GM21367 (cell line): Measurements from ENCODE around the gene EMID1.

Experiments used
- ATAC-seq: cut with Tn5 transposase; IDR thresholded peaks from one replicate; pipeline ENCODE4 v1.9.1; 2021; ENCODE audit not compliant: unreplicated experiment

The EMID1 gene

DNA sequence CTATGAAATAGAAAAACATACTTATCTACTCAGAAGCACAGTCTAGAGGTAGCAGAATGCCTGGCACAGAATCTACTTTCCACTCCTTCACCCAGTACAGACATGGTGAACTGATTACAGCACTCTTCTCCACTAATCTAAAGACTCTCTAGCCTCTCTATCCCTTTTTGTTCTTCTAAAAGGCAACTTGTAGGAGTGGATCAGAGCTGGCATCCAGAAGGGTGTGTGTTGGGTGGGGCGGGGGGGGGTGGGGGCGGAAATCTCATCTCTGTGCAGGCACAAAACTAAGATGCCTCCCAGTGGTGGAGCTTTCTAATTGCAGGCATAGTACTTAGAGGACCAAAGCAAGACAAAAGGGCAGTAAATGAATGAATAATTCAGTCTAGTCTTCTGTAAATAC, 11.5 kb upstream of the EMID1 start:
- no peak for ATAC-seq

DNA sequence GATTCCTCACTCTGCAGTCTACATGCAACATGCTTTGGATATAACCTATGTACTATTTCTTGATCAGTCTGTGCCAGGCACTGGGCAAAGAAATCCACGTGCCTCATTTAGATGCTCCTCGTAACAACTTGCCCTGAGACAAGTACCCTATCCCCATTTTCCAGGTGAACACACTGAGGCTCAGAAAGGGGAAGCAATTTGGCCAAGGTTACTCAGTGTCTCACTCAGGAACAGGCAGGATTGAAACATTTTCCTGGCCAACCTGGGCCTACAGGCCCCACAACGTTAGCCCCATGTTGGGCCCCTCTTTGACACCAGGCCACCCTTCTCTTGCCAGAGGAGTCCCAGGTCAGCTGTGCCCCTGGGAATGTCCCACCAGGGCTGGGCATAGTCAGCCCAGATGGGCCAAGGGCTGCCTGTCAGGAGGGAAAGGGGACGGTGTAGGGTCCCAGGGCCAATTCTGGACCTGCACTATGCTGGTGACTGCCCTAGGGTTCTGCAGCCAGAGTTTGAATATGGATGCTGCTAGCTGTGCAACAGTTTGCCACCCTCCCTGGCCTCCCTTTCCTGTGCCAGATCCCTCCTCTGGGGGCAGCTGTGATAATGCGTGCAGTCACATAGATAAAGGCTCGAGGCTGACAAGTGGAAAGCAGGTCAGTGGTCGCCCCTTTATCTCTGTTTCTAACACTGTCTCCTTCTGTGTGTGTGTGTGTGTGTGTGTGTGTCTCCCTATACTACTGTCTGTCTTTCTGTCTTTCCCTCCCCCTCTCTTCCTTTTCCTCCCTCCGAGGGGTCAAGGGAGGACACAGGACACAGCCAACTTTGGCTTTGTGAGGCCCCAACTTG, 10.4 kb upstream of the EMID1 start:
- no peak for ATAC-seq

DNA sequence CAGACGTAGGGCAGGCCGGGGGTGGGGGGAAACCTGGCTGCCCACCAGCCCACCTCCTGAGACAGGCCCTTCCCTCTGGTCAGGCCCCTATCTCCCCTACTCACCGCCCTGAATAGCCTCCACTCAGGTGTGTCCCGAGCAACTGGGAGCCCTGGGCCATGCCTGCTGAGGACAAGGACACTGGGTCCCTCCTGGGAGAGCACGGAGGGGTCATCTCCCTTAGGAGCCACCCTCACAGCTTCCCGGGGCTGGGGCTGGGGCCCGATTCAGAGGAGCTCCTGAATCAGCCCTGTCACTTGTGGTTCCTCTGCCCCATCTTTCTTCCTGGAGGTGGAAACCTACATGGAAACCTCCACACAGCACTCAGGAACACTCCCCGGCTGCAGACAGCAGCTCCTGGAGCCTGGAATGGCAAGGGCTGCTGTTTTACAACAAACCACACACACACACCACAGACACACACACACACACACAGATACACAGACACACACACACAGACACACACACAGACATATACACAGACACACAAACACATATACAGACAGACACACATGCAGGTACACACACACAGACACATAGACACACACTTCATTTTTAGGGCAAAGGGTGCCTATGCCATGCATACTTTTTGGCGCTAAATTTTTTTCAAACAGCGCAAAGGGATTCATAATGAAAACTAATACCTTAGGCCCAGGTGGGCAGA, 9.6 kb upstream of the EMID1 start:
- ATAC-seq = no peak

DNA sequence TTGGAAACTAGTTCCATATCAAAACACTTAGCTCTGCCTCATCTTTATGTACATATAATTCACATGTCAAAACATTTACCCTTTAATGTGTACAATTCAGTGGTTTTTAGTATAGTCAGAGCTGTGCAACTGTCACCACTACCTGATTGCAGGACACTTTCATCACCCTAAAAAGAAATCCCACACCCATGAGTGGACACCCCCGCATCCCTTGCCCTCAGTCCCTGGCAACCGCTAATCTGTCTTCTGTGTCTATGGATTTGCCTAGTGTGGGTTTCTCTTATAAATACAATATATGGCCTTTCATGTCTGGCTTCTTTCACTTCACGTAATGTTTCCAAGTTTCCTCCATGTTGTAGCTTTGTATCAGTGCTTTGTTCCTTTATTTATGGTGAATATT, 8.6 kb upstream of the EMID1 start:
- no peak for ATAC-seq

DNA sequence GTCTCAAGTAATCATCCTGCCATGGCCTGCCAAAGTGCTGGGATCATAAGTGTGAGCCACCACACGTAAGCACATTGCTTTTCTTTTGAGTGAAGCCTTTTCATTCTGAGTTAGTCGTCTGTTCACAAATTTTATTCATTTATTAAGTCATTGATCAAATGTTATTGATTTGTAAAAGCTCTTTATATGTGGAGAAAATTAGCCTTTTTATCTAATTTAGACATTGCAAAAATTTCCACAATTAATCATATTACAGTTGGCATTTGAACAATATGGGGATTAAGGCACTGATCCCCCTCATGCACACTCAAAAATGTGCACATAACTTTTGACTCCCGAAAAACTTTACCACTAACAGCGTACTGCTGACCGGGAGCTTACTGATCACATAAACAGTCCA, 7.5 kb upstream of the EMID1 start:
- no peak for ATAC-seq

DNA sequence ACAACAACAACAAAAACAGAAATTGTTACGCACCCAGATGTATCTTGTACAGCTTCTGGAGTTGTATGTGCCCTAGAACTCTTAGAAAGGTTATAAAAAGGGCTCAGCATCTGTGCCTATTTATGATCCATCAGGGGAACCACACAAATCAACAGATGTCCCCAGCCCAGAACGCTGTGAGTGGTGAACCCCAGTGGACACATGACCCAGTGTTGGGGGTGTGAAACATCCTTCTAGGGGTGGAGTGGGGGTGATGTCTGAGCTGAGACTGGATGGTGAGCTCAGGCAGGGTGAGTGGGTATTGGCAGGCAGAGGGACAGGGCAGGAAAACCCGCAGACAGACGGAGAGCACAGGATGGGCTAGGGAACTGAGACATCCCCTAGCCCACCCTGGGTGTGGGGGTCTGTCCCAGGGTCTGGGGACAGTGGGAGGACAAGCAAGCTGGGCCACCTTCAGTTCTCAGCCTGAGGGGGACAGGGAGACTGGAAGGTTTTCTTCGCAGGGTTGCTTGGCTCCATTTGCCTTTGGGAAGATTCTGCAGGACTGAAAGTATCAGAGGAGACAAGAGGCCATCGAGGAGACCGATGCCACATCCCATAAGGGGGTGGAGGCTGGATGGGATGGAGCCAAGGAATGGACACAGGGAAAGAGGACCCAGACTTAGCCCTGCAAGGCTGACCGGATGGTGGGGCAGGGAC, 5.8 kb upstream of the EMID1 start:
- no peak for ATAC-seq

DNA sequence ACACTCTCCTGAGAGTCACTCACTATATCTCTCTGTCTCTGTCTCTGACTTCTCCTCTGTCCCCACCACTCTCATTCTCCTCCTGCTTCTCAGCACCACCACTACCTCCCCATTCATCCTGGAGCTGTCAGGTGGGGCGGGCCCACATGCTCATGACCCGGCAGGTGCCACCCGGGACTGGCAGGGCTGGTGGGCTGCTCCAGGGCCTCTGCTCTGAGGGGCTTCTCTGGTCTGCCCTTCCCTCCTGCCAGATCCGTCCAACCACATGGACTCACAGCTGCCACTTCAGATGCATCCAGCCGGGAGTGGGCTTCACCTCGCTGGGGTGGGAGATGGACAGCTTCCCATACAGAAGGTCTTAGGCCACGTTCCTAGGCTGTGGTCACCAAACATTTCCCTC, 4.8 kb upstream of the EMID1 start:
- ATAC-seq = no peak

DNA sequence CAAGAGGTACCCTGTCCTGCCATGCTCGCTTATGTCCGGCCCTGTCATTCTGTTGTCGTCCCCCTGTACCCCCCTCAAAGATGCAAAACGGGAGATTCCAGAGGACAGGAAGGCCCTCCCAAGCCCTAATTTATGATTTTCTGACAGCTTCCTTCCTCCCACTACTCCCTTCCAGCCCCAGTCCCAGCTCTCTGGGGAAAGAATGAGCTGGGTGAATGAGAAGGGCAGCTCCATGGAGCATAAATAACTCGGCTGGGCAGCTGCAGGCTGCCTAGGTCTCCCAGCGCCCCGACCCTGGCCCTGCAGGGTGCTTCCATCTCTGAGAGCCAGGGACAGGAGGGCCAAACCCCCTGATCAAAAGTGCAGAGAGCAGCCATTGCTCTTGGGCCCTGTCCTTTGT, 3.9 kb upstream of the EMID1 start:
- no peak for ATAC-seq

DNA sequence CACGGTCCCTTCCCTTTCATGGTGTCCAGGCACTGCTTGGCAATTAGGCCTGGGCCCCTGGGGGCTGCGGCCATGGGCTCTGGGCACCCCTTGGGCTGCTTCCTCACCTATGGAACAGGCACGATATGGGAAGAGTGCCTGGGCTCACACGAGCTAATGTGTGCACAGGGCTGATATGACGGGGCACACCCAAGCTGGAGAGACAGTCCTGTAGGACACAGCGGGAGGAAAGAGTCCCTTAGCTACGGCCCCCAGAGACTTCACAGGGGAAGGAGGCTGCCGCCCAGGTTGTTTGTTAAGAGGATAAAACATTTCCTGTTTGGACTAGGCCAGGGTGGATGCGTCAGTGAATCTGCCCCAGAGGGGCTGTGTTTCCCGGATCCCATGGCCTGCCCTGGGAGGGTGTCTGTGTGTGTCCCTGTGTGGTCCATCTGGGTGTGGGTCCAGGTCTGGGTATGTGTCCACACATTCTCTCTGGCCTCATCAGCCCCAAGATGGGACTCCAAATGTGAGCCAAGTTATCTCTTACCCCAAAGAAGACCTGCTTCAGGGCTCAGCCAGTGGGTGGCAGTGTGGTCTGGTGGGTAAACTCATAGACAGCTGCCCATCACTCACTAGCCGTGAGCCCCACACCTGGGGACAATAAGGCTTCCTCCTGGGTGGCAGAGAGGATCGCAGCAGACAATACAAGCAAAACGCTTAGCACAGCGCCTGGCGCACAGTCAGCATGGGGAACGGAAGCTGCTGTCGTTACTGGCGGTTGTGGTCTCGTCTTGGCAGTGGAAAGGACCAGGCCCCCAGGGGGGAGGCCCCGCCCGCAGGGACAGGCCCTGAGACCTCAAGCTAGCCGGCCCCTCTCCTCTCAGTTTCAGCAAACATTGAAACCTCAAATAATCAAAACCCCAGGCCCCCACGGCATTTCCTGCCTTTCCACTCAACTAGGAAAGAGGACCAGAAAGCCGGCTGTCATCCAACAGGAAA, 3.2 kb upstream of the EMID1 start:
- ATAC-seq = peak; percentile 57

DNA sequence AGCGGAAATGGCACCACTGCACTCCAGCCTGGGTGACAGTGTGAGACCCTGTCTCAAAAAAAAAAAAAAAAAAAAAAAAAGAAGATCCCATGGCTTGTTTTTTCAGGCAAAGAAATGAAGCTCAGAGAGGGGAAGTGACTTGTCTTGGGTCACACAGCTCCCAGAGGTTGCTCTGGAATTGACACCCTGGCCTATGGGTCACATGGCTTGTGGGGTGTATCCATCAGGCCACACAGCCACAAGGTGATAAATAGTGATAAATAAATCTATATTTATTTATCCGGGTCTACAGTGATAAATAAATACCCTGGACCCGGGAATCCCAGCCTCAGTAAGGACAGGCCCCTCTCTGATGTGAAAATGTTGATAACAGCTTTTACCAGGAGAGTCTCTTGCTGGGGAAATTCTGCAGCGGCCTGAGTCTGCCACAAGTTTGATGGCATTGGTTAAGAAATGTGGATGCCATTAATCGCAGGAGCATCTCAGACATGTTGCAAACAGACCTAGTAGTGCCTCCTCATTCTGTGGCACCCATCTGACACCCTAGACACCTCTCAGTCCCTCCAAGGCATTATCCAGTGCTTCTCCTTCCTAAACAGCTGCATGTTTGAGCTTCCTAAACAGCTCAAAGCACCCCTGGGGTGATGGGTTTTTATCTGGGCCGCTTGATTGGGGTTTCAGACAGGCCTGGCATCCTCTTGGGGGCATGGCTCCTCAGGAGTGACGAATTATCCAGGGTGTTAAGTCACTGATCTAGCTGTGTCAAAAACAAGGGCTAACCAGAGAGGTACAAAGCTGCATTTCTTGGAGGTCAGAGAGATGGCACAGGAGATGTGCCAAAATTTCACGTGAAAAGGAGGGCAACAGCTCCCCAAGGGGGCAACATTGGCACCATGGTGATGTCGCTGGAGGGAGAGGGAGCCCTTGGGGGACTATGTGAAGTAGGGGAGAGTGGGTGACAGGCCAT, 1.9 kb upstream of the EMID1 start:
- ATAC-seq = no peak

DNA sequence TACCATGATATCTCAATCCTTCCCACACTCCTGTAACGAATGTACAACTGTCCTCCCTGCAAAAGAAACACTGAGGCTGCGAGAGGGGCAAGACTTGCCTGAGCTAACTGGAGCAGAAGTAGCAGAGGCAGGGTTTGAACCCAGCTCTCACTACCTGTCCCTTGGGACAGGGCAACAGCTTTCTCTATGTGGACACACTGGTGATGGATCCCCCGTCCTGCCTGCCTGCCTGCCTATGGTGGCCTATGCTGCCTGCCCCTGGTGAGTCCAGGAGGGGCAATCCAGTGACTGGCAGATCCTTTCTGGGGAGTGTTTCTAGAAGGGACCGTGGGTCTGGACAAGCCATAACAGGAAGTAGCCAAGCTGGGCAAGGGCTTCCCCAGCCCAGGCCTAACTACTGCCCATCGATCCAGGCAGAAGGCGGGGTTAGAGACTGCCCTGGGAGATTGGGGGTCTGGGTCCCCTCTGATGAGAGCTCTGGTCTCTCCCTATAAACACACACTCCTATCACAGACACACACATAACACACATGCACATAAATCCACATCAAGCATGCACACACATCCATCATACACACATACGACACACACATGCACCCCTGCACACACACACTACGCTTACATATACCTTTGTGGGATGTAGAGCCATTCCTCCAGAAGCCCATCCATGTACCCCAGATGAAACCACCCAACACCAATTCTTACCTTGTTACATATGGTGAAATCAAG, 1.1 kb upstream of the EMID1 start:
- ATAC-seq = no peak

DNA sequence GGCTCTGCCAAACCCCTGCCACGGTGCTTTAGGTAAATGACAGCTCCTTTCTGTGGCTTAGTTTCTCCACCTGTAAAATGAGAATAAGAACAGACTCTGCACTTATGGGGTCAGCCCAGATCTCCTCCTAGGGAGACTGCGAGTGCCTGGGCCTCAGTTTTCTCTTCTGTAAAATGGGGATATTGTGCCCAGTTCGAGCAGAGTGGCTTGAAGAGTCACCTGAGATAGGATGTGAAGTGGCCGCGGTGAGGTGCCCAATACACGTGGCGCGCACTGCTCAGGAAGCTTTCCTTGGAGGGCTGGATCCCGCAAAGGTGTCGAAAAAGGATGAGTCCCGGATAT, 473 bp upstream of the EMID1 start:
- ATAC-seq = no peak

DNA sequence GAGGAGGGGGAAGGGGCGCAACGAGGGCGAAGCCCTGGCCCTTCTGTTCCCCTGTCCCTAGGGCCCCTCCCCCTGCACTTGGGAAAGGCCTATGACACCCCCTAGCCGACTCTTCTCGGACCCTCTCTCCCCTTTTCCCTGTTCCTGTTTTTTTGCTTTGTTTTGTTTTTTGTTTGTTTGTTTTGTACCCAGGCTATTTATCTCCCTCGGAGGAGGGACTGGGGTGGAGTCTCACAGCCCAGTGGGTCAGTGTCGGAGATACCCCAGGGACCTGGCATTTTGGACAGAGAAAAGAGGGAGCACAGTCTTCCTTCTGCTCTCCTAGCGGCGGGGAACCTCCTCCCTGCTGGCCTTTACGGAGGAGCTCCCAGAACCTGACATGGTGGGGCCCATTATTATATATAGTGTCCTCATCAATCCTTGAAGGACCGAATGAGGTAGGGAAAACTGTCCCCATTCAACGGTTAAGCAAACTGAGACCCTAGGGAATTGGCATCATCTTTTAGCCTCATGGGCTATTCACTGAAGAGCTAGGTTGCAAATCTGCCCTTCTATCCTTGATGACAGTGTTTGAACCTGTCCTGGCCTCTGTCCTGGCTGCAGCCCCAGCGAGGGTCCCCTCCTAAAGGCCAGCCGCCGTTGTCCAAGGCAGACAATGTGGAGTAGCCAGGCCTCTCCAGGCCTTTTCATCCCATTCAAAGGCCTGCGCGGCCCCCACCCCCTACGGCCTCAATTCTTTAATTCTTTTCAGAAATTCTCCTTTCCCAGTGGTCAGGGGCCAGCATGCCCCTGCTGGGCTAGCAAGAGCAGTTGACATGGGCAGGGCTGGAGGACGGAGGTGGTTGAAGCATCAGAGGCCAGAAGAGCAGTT, 911 bp downstream of the EMID1 start:
- ATAC-seq = no peak

DNA sequence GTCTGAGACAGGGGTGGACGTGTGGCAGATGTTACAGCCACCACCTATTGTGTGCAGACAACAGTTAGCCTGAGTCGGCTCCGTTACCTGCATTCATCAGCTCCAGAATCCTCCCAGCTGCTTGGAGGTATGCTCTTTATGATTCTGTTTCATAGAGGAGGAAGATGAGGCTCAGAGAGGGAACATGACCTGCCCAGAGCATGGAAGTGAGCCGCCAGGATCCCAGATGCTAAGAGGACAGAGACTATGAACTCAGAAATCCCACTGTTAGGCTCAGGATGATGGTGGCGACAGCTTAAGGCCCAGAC, 1.5 kb downstream of the EMID1 start:
- ATAC-seq = no peak

DNA sequence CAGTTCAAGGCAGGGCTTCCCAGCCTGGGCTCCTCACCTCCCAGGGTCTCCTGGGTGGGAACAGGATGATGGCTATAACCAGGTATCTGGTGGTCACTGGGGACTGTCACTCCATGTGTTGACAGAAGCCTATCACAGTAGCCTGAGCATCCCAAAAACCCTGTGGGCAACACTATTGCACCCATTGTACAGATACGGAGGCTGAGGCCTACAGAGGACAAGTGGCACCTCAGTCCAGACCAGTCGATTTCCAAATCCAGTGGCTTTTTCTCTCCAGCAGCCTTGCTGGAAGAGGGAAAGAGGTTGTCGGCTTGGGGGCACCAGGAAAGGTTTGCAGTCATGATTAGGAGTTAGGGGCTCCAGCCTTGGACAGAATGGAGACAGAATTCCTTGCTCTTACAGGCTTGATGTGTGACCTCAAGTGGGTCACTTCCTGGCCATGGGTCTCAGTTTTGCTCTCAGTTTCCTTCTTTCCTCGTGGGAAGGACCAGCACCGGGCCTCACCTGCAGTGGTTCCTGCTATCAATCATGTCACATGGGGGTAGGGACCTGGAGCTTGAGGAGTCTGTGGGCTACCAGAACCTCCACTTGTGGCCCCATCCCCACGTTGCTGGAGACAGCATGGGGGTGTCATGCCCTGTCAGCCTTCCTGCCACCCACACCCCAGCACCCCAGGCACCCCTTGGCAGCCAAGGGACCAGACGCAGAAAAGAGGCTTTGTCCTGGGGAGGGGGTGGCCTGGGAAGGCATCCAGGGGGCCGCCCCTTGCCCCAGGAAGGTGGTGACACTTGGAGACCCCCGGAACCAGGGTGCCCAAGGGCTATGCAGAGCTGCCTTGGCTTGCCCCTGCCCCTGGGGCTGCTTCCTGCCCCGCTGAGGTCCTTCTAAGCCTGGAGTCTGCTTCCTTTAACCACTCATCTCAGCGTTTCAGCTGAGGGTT, 2.1 kb downstream of the EMID1 start:
- ATAC-seq = no peak

DNA sequence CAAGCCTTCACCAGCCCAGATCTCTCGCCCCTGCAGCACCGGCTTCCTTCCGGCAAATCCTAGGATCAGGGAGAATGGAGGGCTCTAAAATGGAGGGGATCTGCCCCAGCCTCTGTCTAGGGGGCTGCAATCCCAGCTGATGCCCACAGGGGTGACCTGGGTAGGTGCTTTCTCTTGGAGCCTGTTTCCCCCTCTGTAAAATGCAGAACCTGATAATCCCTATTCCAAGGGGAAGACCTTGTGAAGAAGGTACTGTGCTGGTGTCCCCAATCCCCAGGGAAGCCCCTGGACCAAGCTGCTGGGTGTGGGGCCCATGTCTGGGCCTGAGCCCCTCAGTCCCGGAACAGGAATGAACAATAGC, 2.8 kb downstream of the EMID1 start:
- no peak for ATAC-seq

DNA sequence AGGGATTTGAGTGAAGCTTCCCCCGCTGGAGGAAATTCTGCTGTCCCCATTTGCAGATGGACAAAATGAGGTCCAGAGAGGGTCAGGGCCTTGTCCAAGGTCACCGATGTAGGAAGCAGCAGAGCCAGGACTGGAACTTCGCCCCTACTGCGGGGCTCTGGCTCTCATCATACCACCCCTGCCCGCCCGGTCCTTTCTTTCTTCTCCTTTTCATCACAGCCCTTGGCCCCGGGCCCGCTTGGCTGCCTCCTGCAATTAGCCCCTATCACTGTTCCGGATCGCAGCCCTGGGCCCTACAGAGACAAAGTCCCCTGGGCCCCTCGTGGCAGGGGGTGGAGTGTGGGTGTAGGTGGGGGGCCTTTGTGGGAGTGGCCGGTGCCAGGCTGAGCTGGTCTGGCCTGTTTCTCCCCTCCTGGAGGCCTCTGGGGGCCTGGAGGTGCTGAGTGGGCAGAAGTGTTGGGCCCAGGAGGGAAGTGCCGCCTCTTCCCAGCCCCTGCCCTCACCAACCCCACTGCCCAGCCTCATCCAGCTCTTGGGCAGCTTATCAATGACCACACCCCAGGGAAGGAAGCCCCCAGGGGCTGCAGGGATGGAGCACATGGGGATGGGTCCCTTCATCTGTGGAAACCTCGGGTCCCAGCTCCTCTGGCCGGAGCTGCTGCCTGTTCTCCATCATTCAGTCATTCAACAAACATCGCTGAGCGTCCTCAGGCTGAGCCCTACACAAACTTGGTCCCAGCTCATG, 3.4 kb downstream of the EMID1 start:
- no peak for ATAC-seq
